Activated CD8-positive, alpha-beta memory T cell treated with anti-CD3 and anti-CD28 coated beads, Interleukin-2, amount 50 U/mL, for 24 hours (primary cell): ENCODE results near the gene TPM2.
A peak's percentile ranks its signal among the peaks of the same experiment; 100 is the strongest.

Experiments
- DNase-seq: peaks from one replicate; pipeline ENCODE4 v3.0.0-alpha.2; 2020; ENCODE audit errors: extremely low read depth

TPM2 gene

GRCh38 chr9:35689542-35690293, at the start of gene TPM2:
TPM2 (minus strand) TSS chr9:35689925; CDS start chr9:35689817, 108 bp downstream.
- DNase-seq, result no peak

DNA sequence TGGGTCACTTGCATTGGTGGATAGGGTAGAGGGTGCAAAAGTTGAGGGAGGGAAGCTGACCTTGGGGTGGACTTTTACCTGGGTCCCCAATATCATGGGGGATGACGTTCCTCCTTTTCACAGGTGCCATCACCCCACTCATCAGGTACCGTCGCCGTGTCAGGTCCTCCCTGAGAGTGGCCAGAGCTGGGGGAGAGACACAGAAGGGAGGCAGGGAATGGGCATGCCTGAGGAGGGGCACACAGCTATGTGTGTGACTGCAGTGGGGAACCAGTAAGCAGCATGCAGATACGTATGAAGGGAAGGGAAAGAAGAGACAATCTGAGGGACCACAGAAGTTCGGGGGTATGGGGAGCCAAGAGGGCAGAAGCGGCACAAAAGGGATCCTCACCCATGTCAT, 49.2 kb upstream of the TPM2 start:
- DNase-seq, result no peak

DNA sequence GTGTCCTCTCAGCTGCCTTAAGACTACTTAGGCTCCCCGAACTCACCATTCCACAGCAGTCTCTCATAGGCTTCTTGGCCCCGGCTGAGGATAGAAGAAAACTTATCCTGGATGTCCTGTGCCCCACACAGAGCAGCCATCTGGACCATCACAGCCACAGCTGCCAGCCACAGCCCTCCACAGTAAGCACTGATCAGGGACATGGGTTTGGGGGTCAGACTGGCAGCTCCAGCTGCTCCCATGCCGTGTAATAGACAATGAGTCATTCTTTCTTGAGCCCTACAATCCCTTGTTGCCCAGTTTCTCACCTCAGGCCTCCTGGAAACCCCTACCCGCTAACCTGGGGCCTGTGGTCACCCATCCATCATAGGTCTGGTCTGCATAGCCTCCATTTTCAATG, 48.5 kb upstream of the TPM2 start:
- no peak for DNase-seq

GRCh38 chr9:35737143-35737542, 47.4 kb upstream of the TPM2 start:
- no peak for DNase-seq

- no peak for DNase-seq
Observed at GRCh38 chr9:35736201-35736633, 46.5 kb upstream of the TPM2 start.

GRCh38 chr9:35734096-35734495, 44.4 kb upstream of the TPM2 start:
- DNase-seq, result no peak

DNA sequence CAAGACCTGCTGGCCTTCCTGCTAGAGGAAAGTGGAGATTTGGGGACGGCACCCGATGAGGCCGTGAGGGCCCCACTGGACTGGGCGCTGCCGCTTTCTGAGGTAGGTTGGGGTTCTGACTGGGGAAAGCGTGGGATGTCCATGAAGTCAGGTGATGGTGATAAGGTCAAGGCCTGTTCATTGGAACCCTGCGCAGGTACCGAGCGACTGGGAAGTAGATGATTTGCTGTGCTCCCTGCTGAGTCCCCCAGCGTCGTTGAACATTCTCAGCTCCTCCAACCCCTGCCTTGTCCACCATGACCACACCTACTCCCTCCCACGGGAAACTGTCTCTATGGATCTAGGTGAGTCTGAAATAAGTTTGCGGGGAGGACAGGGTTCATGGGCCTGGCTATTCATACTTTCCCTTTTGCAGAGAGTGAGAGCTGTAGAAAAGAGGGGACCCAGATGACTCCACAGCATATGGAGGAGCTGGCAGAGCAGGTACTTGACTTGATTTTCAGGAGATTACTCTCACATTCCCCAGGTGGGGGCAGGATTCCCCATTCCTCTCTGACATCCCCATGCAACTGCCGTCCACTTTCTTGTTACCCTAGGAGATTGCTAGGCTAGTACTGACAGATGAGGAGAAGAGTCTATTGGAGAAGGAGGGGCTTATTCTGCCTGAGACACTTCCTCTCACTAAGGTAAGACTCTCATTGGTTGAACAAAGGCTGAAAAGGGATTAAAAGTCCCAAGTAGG, 43.2 kb upstream of the TPM2 start:
- DNase-seq, result no peak

- peak; percentile 94 for DNase-seq
Observed at GRCh38 chr9:35732185-35732799, 42.6 kb upstream of the TPM2 start, which contains the start of the genes CREB3 and TLN1. CREB3 (plus strand) TSS chr9:35732666; CDS start chr9:35732773, 107 bp downstream. TLN1 (minus strand) TSS chr9:35732195; CDS start chr9:35725694, 6,501 bp downstream.

DNA sequence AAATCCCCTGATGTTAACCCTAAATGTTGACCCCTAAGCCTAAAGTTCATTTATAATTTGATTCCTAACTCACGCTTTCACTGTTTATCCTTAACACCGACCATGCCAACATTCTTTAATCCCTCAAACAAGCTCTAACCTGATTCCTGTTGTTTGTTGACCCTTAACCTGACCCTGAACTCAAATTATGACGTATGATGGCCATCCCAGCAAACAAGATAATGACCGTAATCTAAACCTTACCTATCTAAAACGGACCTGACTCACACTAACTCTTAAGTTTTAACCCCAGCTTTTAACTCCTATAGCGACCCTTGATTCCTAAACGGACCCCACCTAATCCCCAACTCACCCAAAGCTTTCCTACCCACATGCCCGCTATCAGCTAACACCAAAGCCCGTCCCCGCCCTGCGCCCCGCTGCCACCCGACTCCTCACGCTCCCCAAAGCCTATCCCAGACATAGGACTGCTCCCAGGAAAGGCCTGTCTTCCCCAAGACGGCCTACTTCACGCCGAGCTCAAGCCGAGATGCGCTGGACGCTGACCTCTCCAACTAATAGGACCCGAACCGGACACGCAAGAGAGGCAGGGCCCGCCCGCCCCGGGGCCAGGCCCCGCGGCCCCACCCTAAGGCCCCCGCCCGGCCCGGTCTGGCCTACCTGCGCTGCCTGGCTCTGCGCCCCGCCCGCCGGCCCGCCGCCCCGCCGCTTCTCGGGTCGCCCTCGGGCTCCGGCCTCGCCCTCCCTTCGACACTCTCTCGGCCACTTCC, 41.9 kb upstream of the TPM2 start:
- DNase-seq, result no peak

DNA sequence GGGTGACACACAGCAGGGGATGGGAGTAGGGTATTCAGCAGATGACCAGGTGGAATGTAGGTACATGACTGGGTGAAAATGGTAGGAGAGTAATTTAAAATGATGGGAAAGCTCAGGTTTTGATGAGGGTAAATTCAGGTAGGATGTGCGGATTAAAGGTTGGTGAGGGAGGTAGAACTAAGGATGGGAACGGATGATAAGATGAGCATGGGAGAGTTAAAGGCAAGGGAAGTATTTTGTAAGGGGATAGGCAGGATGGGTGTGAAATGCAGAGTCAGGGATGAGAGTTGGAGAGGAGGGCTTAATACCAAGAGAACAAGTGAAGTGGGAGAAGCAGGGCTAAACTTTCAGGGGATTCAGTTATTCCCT, 40.7 kb upstream of the TPM2 start:
- DNase-seq, result no peak

DNA sequence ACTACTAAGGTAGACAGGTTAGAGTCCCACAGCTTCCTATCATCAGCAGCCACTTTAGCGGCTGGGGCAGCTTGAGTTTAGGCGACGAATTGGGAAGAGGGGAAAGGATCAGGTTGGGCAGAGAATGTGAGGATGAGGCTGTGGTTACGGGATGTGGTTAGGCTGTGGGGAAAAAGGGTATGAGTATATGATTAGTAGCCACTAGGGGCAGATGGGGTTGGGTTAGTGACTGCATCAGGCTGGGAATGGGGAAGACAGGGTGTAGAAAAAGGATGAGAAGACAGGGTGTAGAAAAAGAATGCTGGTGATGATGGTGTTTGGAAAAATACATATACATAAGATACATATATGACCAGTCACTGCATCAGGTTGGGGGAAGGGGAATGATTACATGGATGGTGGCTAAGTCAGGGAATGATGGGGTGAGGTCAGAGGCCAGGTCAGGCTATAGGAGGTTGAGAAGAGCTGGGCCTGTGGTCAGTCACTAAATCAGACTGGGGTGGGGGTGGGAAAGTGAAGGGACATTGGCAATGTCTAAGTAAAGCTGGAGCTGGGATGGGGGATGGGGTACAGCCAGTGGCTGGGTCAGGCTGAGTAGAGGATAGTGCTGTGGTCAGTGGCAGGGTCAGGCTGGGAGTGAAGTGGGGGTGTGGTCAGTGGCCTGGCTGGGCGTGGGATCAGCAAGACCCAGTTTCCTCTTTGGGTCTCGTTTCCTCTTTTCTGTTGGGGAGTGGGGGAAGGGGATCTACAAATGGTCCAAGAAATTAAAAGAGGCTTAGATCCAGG, 40.2 kb upstream of the TPM2 start:
- no peak for DNase-seq

DNA sequence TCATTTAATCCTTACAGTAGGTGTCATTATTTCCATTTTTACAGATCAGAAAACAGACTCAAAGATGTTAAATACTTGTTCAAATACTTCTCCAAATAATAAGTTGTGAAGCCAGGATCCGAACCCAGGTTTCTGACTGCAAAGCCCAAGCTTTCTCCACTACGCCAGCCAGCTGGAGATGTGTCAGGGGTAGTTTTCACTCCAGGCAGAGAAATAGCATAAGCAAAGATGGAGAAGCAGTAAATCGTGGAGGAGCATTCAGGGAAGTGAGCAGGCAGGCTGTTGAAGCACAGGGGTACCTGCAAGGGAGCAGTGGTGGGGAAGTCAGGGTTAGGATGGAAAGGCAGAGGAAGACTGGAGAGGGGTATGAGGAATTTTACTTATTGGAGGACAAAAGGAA, 39.4 kb upstream of the TPM2 start:
- no peak for DNase-seq

GRCh38 chr9:35728041-35728971, 38.6 kb upstream of the TPM2 start:
- DNase-seq, result no peak

- no peak for DNase-seq
Observed at GRCh38 chr9:35727676-35728040, 37.9 kb upstream of the TPM2 start.

DNA sequence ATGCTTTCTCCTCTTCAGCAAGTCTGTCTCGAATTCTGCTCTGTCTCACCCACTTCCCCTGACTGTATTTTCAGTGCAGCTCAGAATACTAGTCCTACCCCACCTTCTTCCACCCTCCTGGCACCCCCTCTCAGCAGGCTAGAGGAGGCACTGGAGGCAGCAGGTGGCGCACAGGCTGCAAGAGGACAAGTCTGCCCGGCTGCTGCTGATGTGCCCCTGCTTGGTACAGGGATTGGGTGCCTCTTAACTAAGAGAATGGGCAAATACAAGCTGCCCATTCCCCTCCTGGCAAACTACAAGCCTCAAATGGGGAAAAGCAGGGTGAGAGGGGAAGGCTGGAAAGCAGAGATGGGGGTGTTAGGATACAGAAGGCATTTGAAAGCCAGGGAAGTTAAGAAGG, 37.2 kb upstream of the TPM2 start:
- DNase-seq, result no peak

GRCh38 chr9:35725362-35725761, 35.6 kb upstream of the TPM2 start:
- DNase-seq, result no peak

DNA sequence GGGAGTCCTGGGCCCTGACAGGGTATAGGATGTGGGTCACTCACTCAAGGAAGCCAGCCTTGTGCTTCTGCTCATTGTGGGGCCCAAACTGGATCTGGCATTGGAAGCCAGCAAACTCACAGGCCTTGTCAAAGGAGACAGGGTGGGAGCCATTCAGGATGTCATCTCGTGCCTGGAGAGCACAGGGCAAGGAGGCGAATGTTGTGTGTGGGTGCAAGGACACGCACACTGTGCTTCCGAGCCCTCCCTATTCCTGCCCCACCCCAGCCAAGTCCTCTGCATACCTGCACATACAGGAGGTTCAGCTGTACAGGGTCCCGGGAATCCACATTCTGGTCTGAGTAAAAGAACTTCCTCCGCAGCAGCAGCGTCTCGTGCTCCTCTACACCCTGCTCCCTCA, 34.2 kb upstream of the TPM2 start:
- DNase-seq, result no peak

DNA sequence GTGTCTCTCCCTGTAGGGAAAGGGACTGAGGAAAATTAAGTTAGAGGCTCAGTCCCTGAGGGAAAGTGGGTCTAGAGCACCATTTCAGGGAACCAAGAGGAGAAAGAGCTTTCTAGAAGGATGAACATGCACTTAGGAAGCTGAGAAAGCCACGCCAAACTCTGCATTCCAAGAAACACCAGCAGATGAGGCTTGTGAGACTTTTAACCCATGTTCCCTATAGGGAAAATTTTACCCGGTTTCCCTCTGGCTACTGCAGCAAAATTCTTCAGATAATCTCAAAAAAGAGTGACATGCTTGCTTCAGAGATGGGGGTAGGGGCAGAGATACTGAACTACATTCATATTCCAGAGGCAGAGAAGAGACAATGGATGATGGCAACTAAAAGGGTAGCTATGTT, 33.7 kb upstream of the TPM2 start:
- DNase-seq, result no peak

GRCh38 chr9:35719546-35719945, 29.8 kb upstream of the TPM2 start:
- DNase-seq, result no peak
